Caco-2 (cell line): ENCODE data around the gene STOML1. TPM values are rescaled to one million over a fixed set of nuclear protein-coding genes. Genes with fewer than 3 reads are reported as not detected.

Experiments
- BruUV-seq: library from RNA; stranded (reverse); fragments of 400-500 nt; replicated peaks from 2 replicates; lab custom pipeline; 2021; lab: Mats Ljungman, UMichigan
- CTCF ChIA-PET: fragments of 300-600 bp; sonication (Branson Sonifier 250); formaldehyde crosslinking; loops from one replicate; lab custom pipeline; 2022; ENCODE audit warnings: antibody characterized with exemption; lab: Charles Lee
- POLR2A ChIA-PET: fragments of 300-600 bp; sonication (Branson Sonifier 250); formaldehyde crosslinking; loops from one replicate; lab custom pipeline; 2022; ENCODE audit warnings: antibody characterized with exemption; lab: Charles Lee
- DNase-seq, 2 experiments: peaks; one replicate each; pipeline versions ENCODE4 v3.0.0 to v3.0.0-alpha.2; 2020 to 2022
- H3K27me3 ChIP-seq: replicated peaks from 2 replicates; pipeline ENCODE4 v1.6.0; 2011; ENCODE audit warnings: low read length; ENCODE audit not compliant: control insufficient read depth, insufficient read depth
- H3K36me3 ChIP-seq: 2 replicates; pipeline ENCODE4 v1.5.1; 2011; ENCODE audit warnings: low read length; ENCODE audit not compliant: control insufficient read depth, insufficient read depth
- H3K4me1 ChIP-seq: fragments of 250-450 bp; sonication (Bioruptor Pico); 2 replicates; pipeline ENCODE4 v1.5.1; 2020; ENCODE audit warnings: mild to moderate bottlenecking
- H3K4me3 ChIP-seq: 2 replicates; pipeline ENCODE4 v1.5.1; 2011; ENCODE audit warnings: low read depth, mild to moderate bottlenecking, control low read depth, low read length
- H3K9me3 ChIP-seq: fragments of 250-450 bp; sonication (Bioruptor Pico); 2 replicates; pipeline ENCODE4 v1.5.1; 2020; ENCODE audit warnings: mild to moderate bottlenecking, moderate library complexity
- H3K27ac Mint-ChIP-seq: one replicate; pipeline ENCODE4 v1.8.0; 2022; ENCODE audit warnings: mixed read lengths; ENCODE audit not compliant: unreplicated experiment
- H3K27me3 Mint-ChIP-seq: one replicate; pipeline ENCODE4 v1.8.0; 2022; ENCODE audit warnings: mixed read lengths; ENCODE audit not compliant: insufficient read depth, unreplicated experiment
- H3K36me3 Mint-ChIP-seq: one replicate; pipeline ENCODE4 v1.8.0; 2022; ENCODE audit warnings: mild to moderate bottlenecking, mixed read lengths; ENCODE audit not compliant: insufficient read depth, unreplicated experiment
- H3K4me1 Mint-ChIP-seq: one replicate; pipeline ENCODE4 v1.8.0; 2022; ENCODE audit warnings: low read depth, mixed read lengths; ENCODE audit not compliant: unreplicated experiment
- H3K4me3 Mint-ChIP-seq: one replicate; pipeline ENCODE4 v1.8.0; 2022; ENCODE audit warnings: mild to moderate bottlenecking, moderate library complexity, mixed read lengths; ENCODE audit not compliant: unreplicated experiment
- H3K9me3 Mint-ChIP-seq: one replicate; pipeline ENCODE4 v1.8.0; 2022; ENCODE audit warnings: mixed read lengths; ENCODE audit not compliant: unreplicated experiment
- CTCF ChIP-seq, 2 experiments: fragments of 200-600 bp in 1 of 2; IDR thresholded peaks; 1 replicate in 1 of 2; 2 replicates in 1 of 2; pipeline versions ENCODE4 v1.5.1 to v1.8.0; 2011 to 2022; ENCODE audit warnings: antibody characterized with exemption in 1 of 2, control low read depth in 1 of 2, inconsistent platforms in 1 of 2, low read depth in 1 of 2, low read length in 1 of 2, mild to moderate bottlenecking in 1 of 2, moderate library complexity in 1 of 2; ENCODE audit not compliant: insufficient read depth in 1 of 2, severe bottlenecking in 1 of 2, unreplicated experiment in 1 of 2
- intact Hi-C: fragments of 100-400 bp; cut with micrococcal nuclease; formaldehyde crosslinking; loops from one replicate; pipeline ENCODE4 v1.10.0; 2022; ENCODE audit not compliant: unreplicated experiment
- total RNA-seq: library from RNA; stranded (reverse); gene quantifications from 2 replicates; pipeline ENCODE4 v1.2.3, GENCODE V29; 2022

STOML1 gene
- total RNA-seq, 1 experiment from 2014 or later, result 7.6 TPM

DNA sequence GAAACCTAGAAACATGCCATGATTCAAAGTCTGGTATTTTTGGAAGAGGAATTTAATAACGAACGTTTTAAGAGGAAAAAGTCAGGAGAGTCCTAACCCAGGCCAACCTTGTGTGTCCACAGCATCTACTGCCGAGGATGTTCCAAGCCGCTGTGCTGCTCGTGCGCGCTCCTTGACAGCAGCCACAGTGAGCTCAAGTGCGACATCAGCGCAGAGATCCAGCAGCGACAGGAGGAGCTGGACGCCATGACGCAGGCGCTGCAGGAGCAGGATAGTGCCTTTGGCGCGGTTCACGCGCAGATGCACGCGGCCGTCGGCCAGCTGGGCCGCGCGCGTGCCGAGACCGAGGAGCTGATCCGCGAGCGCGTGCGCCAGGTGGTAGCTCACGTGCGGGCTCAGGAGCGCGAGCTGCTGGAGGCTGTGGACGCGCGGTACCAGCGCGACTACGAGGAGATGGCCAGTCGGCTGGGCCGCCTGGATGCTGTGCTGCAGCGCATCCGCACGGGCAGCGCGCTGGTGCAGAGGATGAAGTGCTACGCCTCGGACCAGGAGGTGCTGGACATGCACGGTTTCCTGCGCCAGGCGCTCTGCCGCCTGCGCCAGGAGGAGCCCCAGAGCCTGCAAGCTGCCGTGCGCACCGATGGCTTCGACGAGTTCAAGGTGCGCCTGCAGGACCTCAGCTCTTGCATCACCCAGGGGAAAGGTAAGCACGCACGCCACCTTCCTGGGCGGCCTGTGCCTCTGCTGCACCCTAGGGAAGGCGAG is 30.8 kb upstream of the STOML1 start:
- H3K27ac Mint-ChIP-seq, result no peak overlapping the region
- H3K4me3 Mint-ChIP-seq, result no peak overlapping the region
- no peaks in the 10 kb centered on the region for H3K9me3 Mint-ChIP-seq
- Histone ChIP-seq H3K4me3 (no peak overlapping the region), H3K27me3 (no peaks in the 10 kb centered on the region), H3K36me3 (no peaks in the 10 kb centered on the region), H3K9me3 (no peaks in the 10 kb centered on the region), H3K4me1 (no peaks in the 10 kb centered on the region)
- ChIA-PET CTCF (interaction anchor here (0.6 kb wide), 1 partner anchor 12 kb away, joined by 6 read pairs; no protein-coding TSS in a partner anchor), POLR2A (no interaction called here)
- H3K27me3 Mint-ChIP-seq, result no peaks in the 10 kb centered on the region
- no peak for TF ChIP-seq CTCF (IDR thresholded peaks at IDR 0.05; ENCODE audit: insufficient read depth in 1 of 2, low read depth in 1 of 2, low read length in 1 of 2, severe bottlenecking in 1 of 2, unreplicated experiment in 1 of 2)
- no peaks in the 10 kb centered on the region for H3K4me1 Mint-ChIP-seq
- no TSS peak for BruUV-seq
- no peaks in the 10 kb centered on the region for H3K36me3 Mint-ChIP-seq
- DNase-seq, result no peak
- intact Hi-C loops, result no loop called here

- no peaks in the 10 kb centered on the region for H3K4me1 ChIP-seq
- no peak for TF ChIP-seq CTCF (IDR thresholded peaks at IDR 0.05; ENCODE audit: insufficient read depth in 1 of 2, low read depth in 1 of 2, low read length in 1 of 2, severe bottlenecking in 1 of 2, unreplicated experiment in 1 of 2)
- Mint-ChIP-seq H3K9me3 (no peaks in the 10 kb centered on the region), H3K4me3 (no peak overlapping the region), H3K27me3 (no peaks in the 10 kb centered on the region), H3K36me3 (no peaks in the 10 kb centered on the region), H3K27ac (no peak overlapping the region), H3K4me1 (no peaks in the 10 kb centered on the region)
- BruUV-seq, result no TSS peak
- H3K27me3 ChIP-seq, result no peaks in the 10 kb centered on the region
- intact Hi-C loops, result no loop called here
- H3K36me3 ChIP-seq, result no peaks in the 10 kb centered on the region
- H3K4me3 ChIP-seq, result no peak overlapping the region
- ChIA-PET CTCF (interaction anchor here (0.6 kb wide), 1 partner anchor 28 kb away, joined by 3 read pairs; no protein-coding TSS in a partner anchor), POLR2A (no interaction called here)
- DNase-seq, result no peak
- H3K9me3 ChIP-seq, result no peaks in the 10 kb centered on the region
Measured at GRCh38 chr15:74019734-74020133, 27.6 kb upstream of the STOML1 start.

DNA sequence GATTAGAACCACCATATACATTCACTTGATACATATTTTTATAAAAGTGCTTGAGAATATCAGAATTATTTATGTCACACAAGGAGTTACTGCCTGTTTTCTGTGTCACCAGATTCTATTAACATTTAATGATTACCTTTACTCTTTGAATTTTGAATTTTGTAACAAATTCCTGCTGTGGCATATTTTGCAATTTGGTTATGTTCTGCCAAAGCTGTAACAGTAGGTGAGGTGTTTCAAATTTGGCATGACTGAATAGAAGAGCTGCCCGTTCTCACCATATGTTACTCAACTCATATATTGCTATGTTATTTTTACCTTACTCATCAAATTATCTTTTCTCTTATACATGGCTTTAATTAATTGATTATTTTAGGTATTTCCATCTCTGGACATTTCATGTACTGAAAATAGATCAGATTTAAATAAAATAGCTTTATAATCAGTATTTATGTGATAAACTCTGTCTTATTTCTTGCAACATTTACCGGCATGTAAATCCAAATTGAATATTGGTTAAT is 21.3 kb upstream of the STOML1 start:
- Histone ChIP-seq H3K9me3 (peaks cover 7% of the 10 kb centered on the region; the same call in 1 of the 2 replicates), H3K4me3 (no peak overlapping the region), H3K36me3 (no peaks in the 10 kb centered on the region), H3K27me3 (no peaks in the 10 kb centered on the region), H3K4me1 (no peaks in the 10 kb centered on the region)
- H3K9me3 Mint-ChIP-seq, result peaks cover 9% of the 10 kb centered on the region
- BruUV-seq, result no TSS peak
- no peak overlapping the region for H3K4me3 Mint-ChIP-seq
- intact Hi-C loops, result no loop called here
- H3K27ac Mint-ChIP-seq, result no peak overlapping the region
- CTCF ChIA-PET, result no interaction called here
- no peaks in the 10 kb centered on the region for H3K36me3 Mint-ChIP-seq
- H3K4me1 Mint-ChIP-seq, result peaks cover 11% of the 10 kb centered on the region
- DNase-seq, result no peak
- POLR2A ChIA-PET, result no interaction called here
- no peak for TF ChIP-seq CTCF (IDR thresholded peaks at IDR 0.05; ENCODE audit: insufficient read depth in 1 of 2, low read depth in 1 of 2, low read length in 1 of 2, severe bottlenecking in 1 of 2, unreplicated experiment in 1 of 2)
- no peaks in the 10 kb centered on the region for H3K27me3 Mint-ChIP-seq
